Measurements from ENCODE around the gene C2CD5.
A peak's percentile ranks its signal among the peaks of the same experiment; 100 is the strongest.

The C2CD5 gene

GRCh38 chr12:22415342-22416309 lies 128.7 kb downstream of the C2CD5 start:
- no peak overlapping the region for H3K4me3 ChIP-seq (ENCODE audit: low read depth, low read length)
- TF ChIP-seq CTCF (IDR thresholded peaks at IDR 0.05; ENCODE audit: low read depth, low read length, missing control alignments) = no peak
- peak; percentile 87 for DNase-seq (ENCODE audit: low read depth)
- in situ Hi-C loops (cut with HindIII; ENCODE audit: low sequenced_read_pairs) = no loop called here

DNA sequence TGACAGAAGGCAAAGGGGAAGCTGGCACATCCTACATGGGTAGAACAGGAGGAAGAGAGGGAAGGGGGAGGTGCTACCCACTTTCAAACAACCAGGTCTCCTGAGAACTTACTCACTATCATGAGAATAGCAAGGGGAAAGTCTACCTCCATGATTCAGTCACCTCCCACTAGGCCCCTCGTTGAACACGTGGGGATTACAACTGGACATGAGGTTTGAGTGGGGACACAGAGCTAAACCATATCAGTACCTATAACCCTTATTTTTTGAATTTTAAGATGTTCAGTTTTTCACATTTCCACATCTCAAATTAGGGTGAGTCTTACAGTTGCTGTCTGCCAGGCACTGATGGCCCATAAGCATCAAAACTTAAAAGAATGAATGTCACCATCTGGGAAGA lies 129.6 kb downstream of the C2CD5 start:
- in situ Hi-C loops (cut with HindIII; ENCODE audit: low sequenced_read_pairs) = no loop called here
- DNase-seq (ENCODE audit: low read depth) = no peak
- TF ChIP-seq CTCF (IDR thresholded peaks at IDR 0.05; ENCODE audit: low read depth, low read length, missing control alignments) = no peak

GRCh38 chr12:22413592-22413991 lies 130.8 kb downstream of the C2CD5 start:
- TF ChIP-seq CTCF (IDR thresholded peaks at IDR 0.05; ENCODE audit: low read depth, low read length, missing control alignments) = no peak
- no peak for DNase-seq (ENCODE audit: low read depth)
- no peak overlapping the region for H3K4me3 ChIP-seq (ENCODE audit: low read depth, low read length)
- in situ Hi-C loops (cut with HindIII; ENCODE audit: low sequenced_read_pairs) = no loop called here

More for the DNA sequence above, 129.6 kb downstream of the C2CD5 start:
- H3K4me3 ChIP-seq (ENCODE audit: low read depth, low read length) = no peak overlapping the region

- in situ Hi-C loops (cut with HindIII; ENCODE audit: low sequenced_read_pairs) = no loop called here
- H3K4me3 ChIP-seq (ENCODE audit: low read depth, low read length) = no peak overlapping the region
- no peak for DNase-seq (ENCODE audit: low read depth)
- no peak for TF ChIP-seq CTCF (IDR thresholded peaks at IDR 0.05; ENCODE audit: low read depth, low read length, missing control alignments)
Observed at GRCh38 chr12:22412581-22412980, 131.8 kb downstream of the C2CD5 start.

DNA sequence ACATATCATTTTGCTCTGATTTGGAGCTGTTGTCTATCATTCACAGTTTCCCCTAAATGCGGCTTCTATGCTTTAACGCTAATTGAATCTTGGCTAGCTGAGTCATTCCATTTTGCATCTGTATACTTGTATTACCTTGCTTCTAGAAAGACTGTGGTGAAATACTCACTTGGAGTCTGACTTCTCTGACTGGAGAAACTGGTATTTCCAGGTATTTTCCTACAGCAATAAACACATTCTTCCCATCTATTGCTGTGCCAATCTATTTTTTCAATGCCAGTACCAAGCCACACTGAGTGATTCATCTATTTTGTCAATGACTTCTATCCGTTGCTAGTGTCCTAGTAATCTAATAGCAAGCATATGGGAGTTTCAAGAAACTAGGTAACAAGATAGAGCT lies 133.9 kb downstream of the C2CD5 start:
- DNase-seq (ENCODE audit: low read depth) = no peak
- TF ChIP-seq CTCF (IDR thresholded peaks at IDR 0.05; ENCODE audit: low read depth, low read length, missing control alignments) = no peak
- in situ Hi-C loops (cut with HindIII; ENCODE audit: low sequenced_read_pairs) = no loop called here
- no peak overlapping the region for H3K4me3 ChIP-seq (ENCODE audit: low read depth, low read length)

DNA sequence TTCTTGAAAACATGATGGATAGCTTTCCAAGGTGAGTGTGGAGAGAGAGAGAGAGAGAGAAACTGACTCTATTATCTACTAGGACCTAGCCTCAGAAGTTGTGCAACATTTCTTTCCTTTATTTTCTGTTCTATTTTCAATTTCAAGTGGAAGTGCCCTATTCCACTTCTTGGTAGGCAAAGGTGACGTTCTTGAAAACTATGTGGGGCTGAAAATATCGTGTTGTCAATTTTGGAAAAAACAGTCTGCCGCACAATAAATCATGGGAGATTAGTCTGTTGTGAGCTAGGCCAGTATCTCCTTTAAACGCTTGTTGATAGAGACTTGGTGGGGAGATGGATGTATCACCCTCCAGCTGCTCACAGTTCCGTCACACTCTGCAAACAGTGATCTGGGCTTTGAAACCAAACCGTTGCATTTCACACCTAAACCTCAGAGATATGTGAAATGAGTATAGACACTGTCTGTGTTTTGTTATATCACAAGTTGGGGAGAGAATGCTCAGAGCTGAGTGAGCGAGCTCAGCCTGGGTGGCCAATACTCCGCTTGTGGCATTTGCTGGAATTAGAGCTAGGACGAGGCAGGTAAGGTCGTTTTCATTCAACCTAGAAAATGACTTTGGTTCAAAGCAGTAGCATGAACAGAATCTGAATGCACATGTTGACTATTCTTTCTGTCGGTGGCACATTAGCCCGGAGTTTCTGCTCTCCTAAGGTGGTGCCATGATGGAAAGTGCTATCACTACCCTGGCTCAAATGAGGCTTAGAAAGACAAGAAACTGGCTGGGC lies 134.8 kb downstream of the C2CD5 start:
- DNase-seq (ENCODE audit: low read depth) = no peak
- in situ Hi-C loops (cut with HindIII; ENCODE audit: low sequenced_read_pairs) = no loop called here
- TF ChIP-seq CTCF (IDR thresholded peaks at IDR 0.05; ENCODE audit: low read depth, low read length, missing control alignments) = no peak
- no peak overlapping the region for H3K4me3 ChIP-seq (ENCODE audit: low read depth, low read length)
